HUES48 (cell line): ENCODE measurements around the gene DHFR2.
A peak's percentile ranks its signal among the peaks of the same experiment; 100 is the strongest.
"Not testable (repeated sequence)": the region's sequence is repeated elsewhere in the genome, so short reads cannot be mapped to it uniquely, and the experiment has no call there.

ENCODE experiments used
- H3K27ac ChIP-seq: one replicate; pipeline ENCODE4 v1.7.0; 2013; ENCODE audit warnings: low read depth, low read length, inconsistent platforms
- H3K27me3 ChIP-seq: 2 replicates; pipeline ENCODE4 v1.6.1; 2013; ENCODE audit warnings: mild to moderate bottlenecking, low read length; ENCODE audit not compliant: control insufficient read depth, insufficient read depth
- H3K36me3 ChIP-seq: 2 replicates; pipeline ENCODE4 v1.6.1; 2013; ENCODE audit warnings: low read length; ENCODE audit not compliant: control insufficient read depth, insufficient read depth
- H3K4me1 ChIP-seq: 2 replicates; pipeline ENCODE4 v1.6.1; 2013; ENCODE audit warnings: mild to moderate bottlenecking, low read length; ENCODE audit not compliant: control insufficient read depth, insufficient read depth
- H3K4me3 ChIP-seq: 2 replicates; pipeline ENCODE4 v1.5.1; 2013; ENCODE audit warnings: mild to moderate bottlenecking, low read depth, low read length
- H3K9ac ChIP-seq: 2 replicates; pipeline ENCODE4 v1.6.1; 2013; ENCODE audit warnings: mild to moderate bottlenecking, low read depth, low read length, moderate library complexity
- H3K9me3 ChIP-seq: 2 replicates; pipeline ENCODE4 v1.6.1; 2013; ENCODE audit warnings: low read length; ENCODE audit not compliant: control insufficient read depth, insufficient read depth

Gene DHFR2

DNA sequence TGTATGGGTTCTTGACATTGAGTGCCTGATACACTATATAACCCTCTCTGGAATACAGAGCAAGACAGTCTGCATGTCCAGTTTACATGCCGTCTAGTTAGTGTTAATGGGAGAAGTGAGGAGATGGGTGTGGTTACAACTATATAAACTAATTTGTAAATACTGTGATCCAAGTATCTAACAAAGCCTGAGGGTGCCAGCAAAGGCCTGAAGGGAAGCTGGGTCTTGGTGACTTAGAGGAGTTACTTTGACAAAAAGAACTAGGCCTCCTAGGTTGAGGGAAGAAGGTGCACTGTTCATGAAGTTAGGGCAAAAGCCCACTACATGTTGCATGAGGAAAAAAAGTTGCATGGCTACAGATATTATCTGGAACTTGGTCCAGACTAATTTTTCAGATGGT lies 2.4 kb upstream of the DHFR2 start:
- no peak overlapping the region for H3K9ac ChIP-seq
- no peak overlapping the region for H3K4me3 ChIP-seq

DNA sequence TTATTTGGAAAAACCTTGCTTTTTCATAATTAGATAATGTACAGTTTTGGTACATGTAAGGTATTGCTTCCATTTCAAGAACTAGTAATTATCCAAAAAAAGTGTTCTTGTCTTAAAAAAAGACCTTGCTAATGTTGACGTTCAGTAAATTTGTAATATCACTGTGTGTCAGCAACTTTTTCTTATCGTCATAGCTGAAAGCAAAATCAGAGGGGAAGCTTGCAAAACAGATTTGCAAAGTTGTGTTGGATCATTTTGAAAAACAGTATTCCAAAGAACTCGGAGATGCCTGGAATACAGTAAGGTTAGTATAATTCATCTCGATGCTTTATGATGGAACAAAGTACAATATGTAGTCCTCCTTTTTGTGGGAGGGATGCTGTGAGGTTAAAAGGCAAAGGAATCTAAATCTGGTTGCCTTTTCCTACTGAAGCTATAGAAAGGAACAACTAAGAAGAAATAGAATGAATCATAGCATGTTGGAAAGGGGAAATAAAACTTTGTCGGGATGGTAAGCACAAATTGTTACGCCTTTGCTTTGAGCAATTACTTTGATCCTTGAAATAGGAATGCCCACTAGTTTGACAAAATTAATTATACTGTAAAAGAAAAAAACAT lies 1.6 kb upstream of the DHFR2 start:
- no peaks in the 10 kb centered on the region for H3K27me3 ChIP-seq
- no peak overlapping the region for H3K9ac ChIP-seq
- H3K9me3 ChIP-seq: no peaks in the 10 kb centered on the region
- H3K27ac ChIP-seq: no peak overlapping the region
- 0 out of 2 replicates have a peak, but pooled peaks cover 3% of the 10 kb centered on the region for H3K4me1 ChIP-seq
- no peak overlapping the region for H3K4me3 ChIP-seq
- H3K36me3 ChIP-seq: 0 out of 2 replicates have a peak, but pooled peaks cover 5% of the 10 kb centered on the region

More for the DNA sequence above, 2.4 kb upstream of the DHFR2 start:
- Histone ChIP-seq H3K4me1 (0 out of 2 replicates have a peak, but pooled peaks cover 3% of the 10 kb centered on the region), H3K9me3 (no peaks in the 10 kb centered on the region), H3K27me3 (no peaks in the 10 kb centered on the region), H3K36me3 (0 out of 2 replicates have a peak, but pooled peaks cover 5% of the 10 kb centered on the region), H3K27ac (no peak overlapping the region)

- H3K36me3 ChIP-seq: 0 out of 2 replicates have a peak, but pooled peaks cover 5% of the 10 kb centered on the region
- H3K4me1 ChIP-seq: 0 out of 2 replicates have a peak, but pooled peaks cover 3% of the 10 kb centered on the region
- H3K9ac ChIP-seq: peak overlapping the region; percentile 98
- no peaks in the 10 kb centered on the region for H3K27me3 ChIP-seq
- no peaks in the 10 kb centered on the region for H3K9me3 ChIP-seq
- peak overlapping the region; percentile 98 for H3K4me3 ChIP-seq
- H3K27ac ChIP-seq: peak overlapping the region; percentile 98
Observed at GRCh38 chr3:94063496-94064119, 892 bp upstream of the DHFR2 start.

GRCh38 chr3:94061297-94061696 lies 1.4 kb downstream of the DHFR2 start:
- H3K9ac ChIP-seq: no peak overlapping the region
- no peaks in the 10 kb centered on the region for H3K27me3 ChIP-seq
- H3K4me1 ChIP-seq: 0 out of 2 replicates have a peak, but pooled peaks cover 3% of the 10 kb centered on the region
- H3K36me3 ChIP-seq: 0 out of 2 replicates have a peak, but pooled peaks cover 5% of the 10 kb centered on the region
- H3K9me3 ChIP-seq: no peaks in the 10 kb centered on the region
- H3K27ac ChIP-seq: no peak overlapping the region
- no peak overlapping the region for H3K4me3 ChIP-seq

DNA sequence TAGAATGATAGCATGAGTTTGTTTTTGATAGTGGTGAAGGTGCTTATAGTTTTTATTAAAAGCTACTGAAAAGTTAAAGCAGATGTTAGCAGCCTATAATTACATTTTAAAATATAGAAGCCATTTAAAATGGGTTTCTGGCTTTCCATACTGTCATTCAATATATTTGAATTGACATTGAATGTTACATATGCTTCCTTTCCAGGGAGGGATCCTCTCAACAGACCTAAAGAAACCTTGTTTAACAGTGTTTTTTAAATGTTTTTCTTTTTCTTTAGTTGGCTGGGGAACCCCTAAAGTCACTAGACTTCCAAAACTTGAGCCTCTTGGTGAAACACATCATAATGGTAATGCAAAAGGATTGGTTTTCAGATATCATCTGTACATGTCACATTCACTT lies 12.2 kb downstream of the DHFR2 start:
- Histone ChIP-seq H3K27ac (no peak overlapping the region), H3K4me3 (no peak overlapping the region), H3K4me1 (no peaks in the 10 kb centered on the region), H3K27me3 (no peaks in the 10 kb centered on the region), H3K9ac (no peak overlapping the region), H3K36me3 (peaks cover 7% of the 10 kb centered on the region; the same call in 1 of the 2 replicates), H3K9me3 (no peaks in the 10 kb centered on the region)

GRCh38 chr3:94049267-94049666 lies 13.4 kb downstream of the DHFR2 start:
- Histone ChIP-seq H3K9ac (no peak overlapping the region), H3K27me3 (no peaks in the 10 kb centered on the region), H3K4me3 (no peak overlapping the region), H3K36me3 (peaks cover 7% of the 10 kb centered on the region; the same call in 1 of the 2 replicates), H3K4me1 (no peaks in the 10 kb centered on the region), H3K9me3 (peaks cover 2% of the 10 kb centered on the region; the same call in 1 of the 2 replicates), H3K27ac (no peak overlapping the region)

- H3K27me3 ChIP-seq: no peaks in the 10 kb centered on the region
- no peaks in the 10 kb centered on the region for H3K4me1 ChIP-seq
- H3K9ac ChIP-seq: no peak overlapping the region
- H3K27ac ChIP-seq: no peak overlapping the region
- H3K4me3 ChIP-seq: no peak overlapping the region
- peaks cover 2% of the 10 kb centered on the region; the same call in 1 of the 2 replicates for H3K36me3 ChIP-seq
- peaks cover 12% of the 10 kb centered on the region for H3K9me3 ChIP-seq
Observed at GRCh38 chr3:94046533-94046932, 16.2 kb downstream of the DHFR2 start.

DNA sequence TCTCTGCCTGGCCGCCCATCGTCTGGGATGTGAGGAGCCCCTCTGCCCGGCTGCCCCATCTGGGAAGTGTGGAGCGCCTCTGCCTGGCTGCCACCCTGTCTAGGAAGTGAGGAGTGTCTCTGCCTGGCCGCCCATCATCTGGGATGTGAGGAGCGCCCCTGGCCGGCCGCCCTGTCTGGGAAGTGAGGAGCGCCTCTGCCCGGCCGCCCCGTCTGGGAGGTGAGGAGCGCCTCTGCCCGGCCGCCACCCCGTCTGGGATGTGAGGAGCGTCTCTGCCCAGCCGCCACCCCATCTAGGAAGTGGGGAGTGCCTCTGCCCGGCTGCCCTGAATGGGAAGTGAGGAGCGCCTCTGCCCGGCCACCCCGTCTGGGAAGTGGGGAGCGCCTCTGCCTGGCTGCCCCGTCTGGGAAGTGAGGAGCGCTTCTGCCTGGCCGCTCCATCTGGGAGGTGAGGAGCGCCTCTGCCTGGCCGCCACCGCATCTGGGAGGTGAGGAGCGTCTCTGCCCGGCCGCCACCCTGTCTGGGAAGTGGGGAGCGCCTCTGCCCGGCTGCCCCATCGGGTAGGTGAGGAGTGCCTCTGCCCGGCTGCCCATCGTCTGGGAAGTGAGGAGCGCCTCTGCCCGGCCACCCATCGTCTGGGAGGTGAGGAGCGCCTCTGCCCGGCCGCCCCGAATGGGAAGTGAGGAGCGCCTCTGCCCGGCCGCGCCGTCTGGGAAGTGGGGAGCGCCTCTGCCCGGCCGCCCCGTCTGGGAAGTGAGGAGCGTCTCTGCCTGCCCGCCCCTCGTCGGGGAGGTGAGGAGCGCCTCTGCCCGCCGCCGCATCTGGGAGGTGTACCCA lies 18.4 kb downstream of the DHFR2 start:
- H3K9ac ChIP-seq, H3K4me3 ChIP-seq, H3K27ac ChIP-seq, H3K4me1 ChIP-seq, H3K36me3 ChIP-seq, H3K27me3 ChIP-seq: not testable (repeated sequence)
- H3K9me3 ChIP-seq: peaks cover 12% of the 10 kb centered on the region

GRCh38 chr3:94043285-94043684 lies 19.4 kb downstream of the DHFR2 start:
- Histone ChIP-seq H3K27ac (no peak overlapping the region), H3K4me1 (no peaks in the 10 kb centered on the region), H3K4me3 (no peak overlapping the region), H3K9ac (no peak overlapping the region), H3K36me3 (no peaks in the 10 kb centered on the region; the same call in 1 of the 2 replicates), H3K27me3 (no peaks in the 10 kb centered on the region), H3K9me3 (peaks cover 12% of the 10 kb centered on the region)

GRCh38 chr3:94036909-94037507 lies 25.7 kb downstream of the DHFR2 start:
- H3K4me3 ChIP-seq: no peak overlapping the region
- H3K9ac ChIP-seq: no peak overlapping the region

More at GRCh38 chr3:94036909-94037507, 25.7 kb downstream of the DHFR2 start:
- Histone ChIP-seq H3K9me3 (no peaks in the 10 kb centered on the region), H3K27me3 (no peaks in the 10 kb centered on the region), H3K27ac (no peak overlapping the region), H3K36me3 (no peaks in the 10 kb centered on the region; the same call in 1 of the 2 replicates), H3K4me1 (no peaks in the 10 kb centered on the region)
